Measurements from ENCODE around the gene OR2H1.
"Not testable (repeated sequence)": the region's sequence is repeated elsewhere in the genome, so short reads cannot be mapped to it uniquely, and the experiment has no call there.

The OR2H1 gene

GRCh38 chr6:29456971-29457370, at the start of gene OR2H1, which contains the start of gene OR11A1:
OR2H1 (plus strand) TSS chr6:29457155; CDS start chr6:29461770, 4,615 bp downstream.
OR11A1 (minus strand) TSS chr6:29457071; CDS start chr6:29427641, 29,430 bp downstream.
- no peak for DNase-seq

GRCh38 chr6:29414588-29414987, 42.4 kb upstream of the OR2H1 start, which contains the start of gene OR12D1:
OR12D1 (plus strand) TSS chr6:29414928.
- no peak for DNase-seq

GRCh38 chr6:29419516-29419915, 37.4 kb upstream of the OR2H1 start:
- DNase-seq = no peak

- no peak for DNase-seq
Observed at GRCh38 chr6:29424168-29424567, 32.8 kb upstream of the OR2H1 start.

- DNase-seq = no peak
Observed at GRCh38 chr6:29424575-29424974, 32.4 kb upstream of the OR2H1 start.

- no peak for DNase-seq
Observed at GRCh38 chr6:29425075-29425474, 31.9 kb upstream of the OR2H1 start.

- no peak for DNase-seq
Observed at GRCh38 chr6:29426654-29427053, 30.3 kb upstream of the OR2H1 start.

GRCh38 chr6:29436730-29437129, 20.2 kb upstream of the OR2H1 start:
- not testable (repeated sequence) for DNase-seq

- no peak for DNase-seq
Observed at GRCh38 chr6:29439006-29439405, 17.9 kb upstream of the OR2H1 start, which contains the start of gene OR10C1. OR10C1 (plus strand) TSS chr6:29439306; CDS start chr6:29440016, 710 bp downstream.

- DNase-seq = no peak
Observed at GRCh38 chr6:29442719-29443118, 14.2 kb upstream of the OR2H1 start.

GRCh38 chr6:29444031-29444430, 12.9 kb upstream of the OR2H1 start:
- DNase-seq = not testable (repeated sequence)

- DNase-seq = no peak
Observed at GRCh38 chr6:29447670-29448069, 9.3 kb upstream of the OR2H1 start.

GRCh38 chr6:29451471-29452193, 5.3 kb upstream of the OR2H1 start:
- DNase-seq = no peak

GRCh38 chr6:29461021-29461814, 4.3 kb downstream of the OR2H1 start:
- no peak for DNase-seq

GRCh38 chr6:29462022-29462421, 5.1 kb downstream of the OR2H1 start:
- no peak for DNase-seq

GRCh38 chr6:29465279-29465678, 8.3 kb downstream of the OR2H1 start:
- no peak for DNase-seq

- no peak for DNase-seq
Observed at GRCh38 chr6:29465801-29466200, 8.8 kb downstream of the OR2H1 start.

GRCh38 chr6:29466241-29466640, 9.3 kb downstream of the OR2H1 start:
- no peak for DNase-seq

GRCh38 chr6:29474996-29475395, 18.0 kb downstream of the OR2H1 start:
- no peak for DNase-seq

GRCh38 chr6:29477923-29478450, 21.0 kb downstream of the OR2H1 start:
- no peak for DNase-seq

- no peak for DNase-seq
Observed at GRCh38 chr6:29478740-29479139, 21.8 kb downstream of the OR2H1 start.

- DNase-seq = no peak
Observed at GRCh38 chr6:29479560-29479959, 22.6 kb downstream of the OR2H1 start.

GRCh38 chr6:29483186-29483585, 26.2 kb downstream of the OR2H1 start:
- DNase-seq = no peak

- DNase-seq = no peak
Observed at GRCh38 chr6:29483735-29484134, 26.8 kb downstream of the OR2H1 start.
